ENCODE data around the gene TTLL11.

DNA sequence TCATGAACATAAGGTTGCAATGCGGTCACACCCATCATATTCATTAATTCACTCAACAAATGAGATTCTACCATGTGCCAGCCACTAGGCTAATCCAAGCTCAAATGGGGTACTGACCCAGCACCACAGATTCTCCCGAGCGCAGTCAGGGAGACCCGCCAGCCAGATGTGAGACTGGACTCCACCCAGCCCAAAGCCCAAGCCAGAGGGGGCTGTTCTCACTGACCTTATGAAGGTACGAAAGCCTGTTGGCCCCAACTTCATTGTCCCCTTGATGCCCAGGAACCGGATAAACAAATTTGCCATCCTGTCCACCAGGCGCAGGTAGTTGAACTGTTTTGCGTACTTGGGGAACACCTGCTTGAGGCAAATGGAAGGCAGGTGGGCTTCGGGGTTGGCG is 222.8 kb downstream of the TTLL11 start:
- TF ChIP-seq, protein P1, sequence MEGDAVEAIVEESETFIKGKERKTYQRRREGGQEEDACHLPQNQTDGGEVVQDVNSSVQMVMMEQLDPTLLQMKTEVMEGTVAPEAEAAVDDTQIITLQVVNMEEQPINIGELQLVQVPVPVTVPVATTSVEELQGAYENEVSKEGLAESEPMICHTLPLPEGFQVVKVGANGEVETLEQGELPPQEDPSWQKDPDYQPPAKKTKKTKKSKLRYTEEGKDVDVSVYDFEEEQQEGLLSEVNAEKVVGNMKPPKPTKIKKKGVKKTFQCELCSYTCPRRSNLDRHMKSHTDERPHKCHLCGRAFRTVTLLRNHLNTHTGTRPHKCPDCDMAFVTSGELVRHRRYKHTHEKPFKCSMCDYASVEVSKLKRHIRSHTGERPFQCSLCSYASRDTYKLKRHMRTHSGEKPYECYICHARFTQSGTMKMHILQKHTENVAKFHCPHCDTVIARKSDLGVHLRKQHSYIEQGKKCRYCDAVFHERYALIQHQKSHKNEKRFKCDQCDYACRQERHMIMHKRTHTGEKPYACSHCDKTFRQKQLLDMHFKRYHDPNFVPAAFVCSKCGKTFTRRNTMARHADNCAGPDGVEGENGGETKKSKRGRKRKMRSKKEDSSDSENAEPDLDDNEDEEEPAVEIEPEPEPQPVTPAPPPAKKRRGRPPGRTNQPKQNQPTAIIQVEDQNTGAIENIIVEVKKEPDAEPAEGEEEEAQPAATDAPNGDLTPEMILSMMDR (IDR thresholded peaks at IDR 0.05; ENCODE audit: control extremely low read depth in 1 of 3, insufficient read depth in 1 of 3, low read depth in 1 of 3, low read length in 3 of 3), result no peak
- TF ChIP-seq HDAC6 (IDR thresholded peaks at IDR 0.05; ENCODE audit: low read depth, low read length), result no peak

All from H1 (cell line).